Ascending aorta (tissue), 2 donors: ENCODE results near the gene TXNL4B. TPM values are rescaled to one million over a fixed set of nuclear protein-coding genes. Genes with fewer than 3 reads are reported as not detected.

Experiments
- DNase-seq, 2 donors: peaks; one replicate each; pipeline ENCODE4 v3.0.0-alpha.2; 2019; ENCODE audit warnings: low spot score in 2 of 2
- H3K27ac ChIP-seq, 2 donors: fragments of 200-600 bp; sonication (generic); one replicate each; pipeline ENCODE4 v1.5.1; 2016 to 2017; ENCODE audit warnings: mild to moderate bottlenecking in 1 of 2
- H3K27me3 ChIP-seq: fragments of 200-600 bp; sonication (generic); one replicate; pipeline ENCODE4 v1.5.1; 2017
- H3K36me3 ChIP-seq, 2 donors: fragments of 200-600 bp; sonication (generic); one replicate each; pipeline ENCODE4 v1.5.1; 2016
- H3K4me1 ChIP-seq, 2 donors: fragments of 200-600 bp; sonication (generic); one replicate each; pipeline ENCODE4 v1.5.1; 2016 to 2017; ENCODE audit warnings: mild to moderate bottlenecking in 1 of 2
- H3K4me3 ChIP-seq, 2 donors: fragments of 200-600 bp; sonication (generic); one replicate each; pipeline ENCODE4 v1.5.1; 2016 to 2017; ENCODE audit warnings: mild to moderate bottlenecking in 1 of 2
- H3K9me3 ChIP-seq, 2 donors: fragments of 200-600 bp; sonication (generic); one replicate each; pipeline ENCODE4 v1.5.1; 2016
- intact Hi-C: fragments of 100-400 bp; cut with DNase I; formaldehyde crosslinking; loops from one replicate; pipeline ENCODE4 v1.15.1; 2023
- total RNA-seq: library from RNA; depleted of rRNA; stranded (reverse); fragments of >200 nt; gene quantifications from one replicate; pipeline ENCODE4 v1.1.0, GENCODE V29; 2016
- TF ChIP-seq, protein P1 (sequence below), 3 experiments: fragments of 200-600 bp in 2 of 3; fragments of 450-650 bp in 1 of 3; sonication (generic) in 2 of 3; IDR thresholded peaks; one replicate each; pipeline ENCODE4 v1.5.1; 2016 to 2019; ENCODE audit warnings: antibody characterized with exemption in 3 of 3, mild to moderate bottlenecking in 1 of 3, moderate library complexity in 1 of 3

TXNL4B gene
- total RNA-seq, 1 donor from 2014 or later: 2.4 TPM

DNA sequence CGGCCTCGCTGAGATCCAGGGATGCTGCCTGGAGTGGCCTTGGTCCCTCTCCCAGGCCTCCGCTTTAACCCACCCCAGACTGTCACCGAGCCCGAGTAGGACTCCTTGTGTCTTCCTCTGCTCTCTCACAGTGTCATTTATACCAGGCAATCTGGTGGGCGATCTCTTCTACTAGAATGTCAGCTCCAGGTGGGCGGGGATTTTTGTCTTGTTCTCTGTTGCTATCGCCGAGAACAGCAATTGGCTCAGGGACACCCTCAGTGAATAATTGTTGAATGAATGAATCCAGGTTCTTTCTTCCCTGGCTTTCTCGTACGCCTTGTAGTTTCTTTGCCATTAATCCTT is 818 bp upstream of the TXNL4B start:
- no peaks in the 10 kb centered on the region for H3K27me3 ChIP-seq
- peaks cover 29 to 43% of the 10 kb centered on the region in 2 donors for H3K36me3 ChIP-seq
- TF ChIP-seq, protein P1, sequence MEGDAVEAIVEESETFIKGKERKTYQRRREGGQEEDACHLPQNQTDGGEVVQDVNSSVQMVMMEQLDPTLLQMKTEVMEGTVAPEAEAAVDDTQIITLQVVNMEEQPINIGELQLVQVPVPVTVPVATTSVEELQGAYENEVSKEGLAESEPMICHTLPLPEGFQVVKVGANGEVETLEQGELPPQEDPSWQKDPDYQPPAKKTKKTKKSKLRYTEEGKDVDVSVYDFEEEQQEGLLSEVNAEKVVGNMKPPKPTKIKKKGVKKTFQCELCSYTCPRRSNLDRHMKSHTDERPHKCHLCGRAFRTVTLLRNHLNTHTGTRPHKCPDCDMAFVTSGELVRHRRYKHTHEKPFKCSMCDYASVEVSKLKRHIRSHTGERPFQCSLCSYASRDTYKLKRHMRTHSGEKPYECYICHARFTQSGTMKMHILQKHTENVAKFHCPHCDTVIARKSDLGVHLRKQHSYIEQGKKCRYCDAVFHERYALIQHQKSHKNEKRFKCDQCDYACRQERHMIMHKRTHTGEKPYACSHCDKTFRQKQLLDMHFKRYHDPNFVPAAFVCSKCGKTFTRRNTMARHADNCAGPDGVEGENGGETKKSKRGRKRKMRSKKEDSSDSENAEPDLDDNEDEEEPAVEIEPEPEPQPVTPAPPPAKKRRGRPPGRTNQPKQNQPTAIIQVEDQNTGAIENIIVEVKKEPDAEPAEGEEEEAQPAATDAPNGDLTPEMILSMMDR (IDR thresholded peaks at IDR 0.05): no peak
- DNase-seq: no peak
- peak overlapping the region; percentile 84 to 92 for H3K27ac ChIP-seq
- H3K4me1 ChIP-seq: peaks cover 12 to 25% of the 10 kb centered on the region in 2 donors
- H3K4me3 ChIP-seq: peak overlapping the region; percentile 75 to 87
- intact Hi-C loops: loop anchor here (5.0 to 10.0 kb wide), 2 partner anchors 369 to 527 kb away; partner anchors contain the start of gene PHLPP2
- H3K9me3 ChIP-seq: no peaks in the 10 kb centered on the region

DNA sequence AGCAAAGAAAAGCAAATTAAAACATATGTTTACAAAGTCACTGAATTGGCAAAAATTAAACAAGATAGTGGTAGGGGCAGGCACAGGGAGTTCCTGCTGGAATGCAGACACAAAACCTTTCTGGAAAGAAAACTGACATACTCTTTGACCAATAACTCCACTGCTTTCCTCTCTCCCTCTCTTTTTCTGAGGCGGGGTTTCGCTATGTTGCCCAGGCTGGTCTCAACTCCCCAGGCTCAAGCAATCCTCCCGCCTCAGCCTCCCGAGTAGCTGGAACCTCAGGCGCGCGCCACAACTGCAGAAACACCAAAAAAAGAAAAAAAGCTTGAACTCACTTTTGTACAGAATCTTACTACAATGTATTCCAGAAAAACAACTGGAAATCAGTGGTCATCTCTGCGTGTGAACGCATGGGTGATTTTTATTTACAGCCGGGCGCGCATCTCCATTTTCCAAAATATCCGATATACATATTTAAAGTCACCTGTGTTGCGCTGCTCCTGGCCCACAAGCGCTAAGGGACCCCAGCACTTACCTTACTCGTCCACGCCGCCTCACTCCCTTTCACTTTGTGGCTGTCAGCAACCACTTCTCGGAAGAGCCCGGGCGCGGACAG is 480 bp downstream of the TXNL4B start:
- peak overlapping the region; percentile 75 to 87 for H3K4me3 ChIP-seq
- no peaks in the 10 kb centered on the region for H3K27me3 ChIP-seq
- no peaks in the 10 kb centered on the region for H3K9me3 ChIP-seq
- TF ChIP-seq, protein P1 (IDR thresholded peaks at IDR 0.05): no peak
- peaks cover 12 to 25% of the 10 kb centered on the region in 2 donors for H3K4me1 ChIP-seq
- peak overlapping the region; percentile 83 to 92 for H3K27ac ChIP-seq
- DNase-seq: no peak
- intact Hi-C loops: loop anchor here (1.0 to 10.0 kb wide), 4 partner anchors 85 to 609 kb away; partner anchors contain the start of genes DHODH and PHLPP2
- peaks cover 32 to 43% of the 10 kb centered on the region in 2 donors for H3K36me3 ChIP-seq

DNA sequence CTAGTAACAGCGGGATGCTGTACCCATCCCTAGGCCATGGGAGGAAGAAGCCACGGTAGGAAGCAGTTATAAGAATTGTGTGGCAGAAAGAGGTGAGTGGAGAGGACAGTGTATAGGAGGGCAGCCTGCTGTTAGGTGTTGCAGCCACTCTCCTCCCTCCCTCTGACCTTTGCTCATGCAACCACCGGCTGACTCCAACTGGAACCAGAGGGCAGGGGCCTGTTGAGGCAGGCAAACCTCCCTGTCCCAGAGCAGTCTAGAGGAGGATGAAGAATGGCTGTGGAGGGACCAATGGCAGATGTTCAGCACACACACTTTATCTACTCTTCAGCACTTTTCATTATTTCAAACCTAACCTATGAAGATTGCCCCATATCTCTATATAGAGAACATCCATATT is 2.2 kb downstream of the TXNL4B start:
- H3K27ac ChIP-seq: no peak overlapping the region
- TF ChIP-seq, protein P1 (IDR thresholded peaks at IDR 0.05): no peak
- H3K4me3 ChIP-seq: no peak overlapping the region
- intact Hi-C loops: loop anchor here (5.0 to 10.0 kb wide), 2 partner anchors 366 to 524 kb away; partner anchors contain the start of gene PHLPP2
- H3K4me1 ChIP-seq: peaks cover 12 to 25% of the 10 kb centered on the region in 2 donors
- H3K27me3 ChIP-seq: no peaks in the 10 kb centered on the region
- DNase-seq: no peak
- H3K9me3 ChIP-seq: no peaks in the 10 kb centered on the region
- H3K36me3 ChIP-seq: peaks cover 30 to 40% of the 10 kb centered on the region in 2 donors

DNA sequence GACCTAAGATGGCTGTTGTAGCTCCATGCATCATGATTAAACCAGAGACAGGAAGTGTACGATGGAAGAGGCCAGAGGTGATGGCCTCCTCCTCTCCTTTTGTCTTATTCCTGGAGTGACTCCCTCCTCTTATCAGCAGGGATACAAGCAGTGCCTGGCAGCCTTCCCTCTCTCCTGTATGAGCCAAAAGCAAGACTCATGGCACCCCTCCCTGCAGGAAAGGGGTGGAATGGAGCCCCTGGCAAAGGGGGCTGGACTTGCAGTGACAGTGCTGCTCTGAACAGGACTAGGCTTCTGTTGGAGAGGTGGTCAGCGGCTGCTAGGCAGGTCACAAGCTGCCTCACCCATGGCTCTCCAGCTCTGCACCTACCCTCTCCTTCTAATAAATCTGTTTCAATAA is 8.4 kb downstream of the TXNL4B start:
- no peak overlapping the region for H3K27ac ChIP-seq
- DNase-seq: no peak
- H3K4me3 ChIP-seq: no peak overlapping the region
- intact Hi-C loops: no loop called here
- TF ChIP-seq, protein P1 (IDR thresholded peaks at IDR 0.05): no peak
- H3K36me3 ChIP-seq: peaks cover 38 to 48% of the 10 kb centered on the region in 2 donors
- H3K27me3 ChIP-seq: no peaks in the 10 kb centered on the region
- H3K4me1 ChIP-seq: no peaks in the 10 kb centered on the region
- H3K9me3 ChIP-seq: no peaks in the 10 kb centered on the region

DNA sequence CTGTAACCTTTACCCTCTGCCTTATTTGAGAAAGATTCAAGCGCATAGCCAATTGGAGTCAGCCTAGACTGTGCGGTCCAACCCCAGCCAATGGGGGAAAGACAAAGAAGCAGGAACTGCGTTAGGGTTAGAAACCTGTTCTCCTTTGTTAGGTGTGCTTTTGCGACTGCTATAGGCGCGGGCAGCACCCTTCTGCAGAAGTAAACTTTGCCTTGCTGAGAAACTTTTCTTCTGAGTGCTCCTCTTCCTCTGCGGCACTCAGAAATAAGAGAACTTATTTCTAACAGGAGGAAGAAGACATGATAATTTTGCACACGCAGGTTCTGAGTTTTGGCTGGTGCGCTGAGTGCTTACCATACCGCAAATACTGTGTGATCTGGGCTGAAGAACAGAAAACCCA is 9.0 kb downstream of the TXNL4B start:
- no peak overlapping the region for H3K4me3 ChIP-seq
- intact Hi-C loops: no loop called here
- H3K36me3 ChIP-seq: peaks cover 38 to 42% of the 10 kb centered on the region in 2 donors
- TF ChIP-seq, protein P1 (IDR thresholded peaks at IDR 0.05): no peak
- no peaks in the 10 kb centered on the region for H3K4me1 ChIP-seq
- no peaks in the 10 kb centered on the region for H3K27me3 ChIP-seq
- DNase-seq: no peak
- no peaks in the 10 kb centered on the region for H3K9me3 ChIP-seq
- H3K27ac ChIP-seq: no peak overlapping the region
